Right forelimb (tissue), 1 donor: ENCODE measurements around the gene TEX13D.

Experiments
- DNase-seq: peaks from one replicate; pipeline ENCODE4 v3.0.0-alpha.2; 2018

TEX13D gene

GRCh38 chrX:124348885-124349453 is 16.5 kb downstream of the TEX13D start:
- DNase-seq = no peak

GRCh38 chrX:124354648-124355047 is 22.2 kb downstream of the TEX13D start:
- no peak for DNase-seq

- no peak for DNase-seq
These were observed 26.4 kb downstream of the TEX13D start for GRCh38 chrX:124358800-124359383.

DNA sequence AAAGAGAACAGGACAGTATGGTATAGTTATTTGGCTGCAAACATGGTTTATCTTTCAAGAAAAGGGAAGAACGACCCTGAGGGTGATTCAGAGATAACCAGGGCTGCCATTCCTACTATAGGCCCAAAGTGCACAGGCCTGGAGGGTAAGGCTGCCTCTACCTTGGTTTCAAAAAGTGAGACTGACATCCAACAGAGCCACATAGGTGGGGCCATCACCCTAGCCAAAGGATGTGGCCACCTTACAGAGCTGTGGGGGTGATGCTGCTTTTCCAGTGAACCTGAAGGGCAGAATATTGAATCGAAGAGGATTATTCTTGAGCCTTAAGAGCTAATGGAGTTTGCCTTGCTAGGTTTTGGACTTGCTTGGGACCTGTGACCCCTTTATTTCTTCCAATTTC is 29.6 kb downstream of the TEX13D start:
- no peak for DNase-seq

- no peak for DNase-seq
These were observed 30.3 kb downstream of the TEX13D start for GRCh38 chrX:124362761-124363160.

- no peak for DNase-seq
These were observed 37.3 kb downstream of the TEX13D start for GRCh38 chrX:124369722-124370121.

GRCh38 chrX:124373348-124373747 is 40.9 kb downstream of the TEX13D start:
- DNase-seq = no peak

- DNase-seq = no peak
These were observed 46.2 kb downstream of the TEX13D start for GRCh38 chrX:124378643-124379042.

GRCh38 chrX:124383354-124383753 is 50.9 kb downstream of the TEX13D start:
- no peak for DNase-seq

DNA sequence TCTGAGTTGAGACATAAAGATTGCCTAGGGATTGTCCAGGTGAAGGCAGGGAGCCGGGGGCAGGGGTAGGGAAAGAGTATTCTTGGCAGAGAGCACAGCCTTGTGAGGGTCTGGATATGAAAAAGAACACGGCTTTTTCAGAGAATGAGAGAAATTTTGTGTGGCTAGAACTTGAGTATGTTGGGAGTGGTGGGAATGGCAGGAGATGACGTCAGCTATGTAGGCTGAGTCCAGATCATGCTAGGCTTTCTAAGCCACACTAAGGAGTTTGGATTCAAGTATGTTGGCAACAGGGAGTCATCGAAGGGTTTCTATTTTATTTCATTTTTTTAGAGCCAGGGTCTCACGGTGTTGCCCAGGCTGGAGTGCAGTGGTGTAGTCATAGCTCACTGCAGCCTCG is 53.9 kb downstream of the TEX13D start:
- no peak for DNase-seq
